GM23248 (cell line): Measurements from ENCODE around the gene KCND3. TPM values are rescaled to one million over a fixed set of nuclear protein-coding genes. Genes with fewer than 3 reads are reported as not detected.

Experiments used
- DNase-seq: peaks from one replicate; pipeline ENCODE4 v3.0.0-alpha.2; 2015
- H2AFZ ChIP-seq: fragments of 200-600 bp; sonication (generic); 2 replicates; pipeline ENCODE4 v1.6.1; 2016; ENCODE audit warnings: antibody characterized with exemption
- H3F3A ChIP-seq: fragments of 200-600 bp; sonication (generic); 2 replicates; pipeline ENCODE4 v1.6.1; 2016; ENCODE audit warnings: mild to moderate bottlenecking, antibody characterized with exemption, mixed run types; ENCODE audit not compliant: insufficient read depth
- H3K27ac ChIP-seq: fragments of 200-600 bp; sonication (generic); 2 replicates; pipeline ENCODE4 v1.5.1; 2016; ENCODE audit warnings: mild to moderate bottlenecking
- H3K27me3 ChIP-seq: fragments of 200-600 bp; sonication (generic); replicated peaks from 2 replicates; pipeline ENCODE4 v1.6.1; 2016; ENCODE audit warnings: mild to moderate bottlenecking; ENCODE audit not compliant: insufficient read depth
- H3K36me3 ChIP-seq: fragments of 200-600 bp; sonication (generic); 2 replicates; pipeline ENCODE4 v1.6.1; 2016; ENCODE audit warnings: low read depth, mild to moderate bottlenecking
- H3K4me1 ChIP-seq: fragments of 200-600 bp; sonication (generic); 2 replicates; pipeline ENCODE4 v1.6.1; 2016; ENCODE audit warnings: mild to moderate bottlenecking; ENCODE audit not compliant: insufficient read depth
- H3K4me2 ChIP-seq: fragments of 200-600 bp; sonication (generic); one replicate; pipeline ENCODE4 v1.6.1; 2016; ENCODE audit warnings: mild to moderate bottlenecking; ENCODE audit not compliant: unreplicated experiment
- H3K4me3 ChIP-seq: fragments of 200-600 bp; sonication (generic); 2 replicates; pipeline ENCODE4 v1.5.1; 2016; ENCODE audit warnings: mild to moderate bottlenecking
- H3K79me2 ChIP-seq: fragments of 200-600 bp; sonication (generic); 2 replicates; pipeline ENCODE4 v1.6.1; 2016; ENCODE audit warnings: mild to moderate bottlenecking; ENCODE audit not compliant: insufficient read depth
- H3K9ac ChIP-seq: fragments of 200-600 bp; sonication (generic); 2 replicates; pipeline ENCODE4 v1.6.1; 2016; ENCODE audit warnings: mild to moderate bottlenecking
- H3K9me2 ChIP-seq: fragments of 200-600 bp; sonication (generic); 2 replicates; pipeline ENCODE4 v1.6.1; 2016; ENCODE audit warnings: mixed run types, mild to moderate bottlenecking, moderate library complexity; ENCODE audit not compliant: insufficient read depth
- H3K9me3 ChIP-seq: fragments of 200-600 bp; sonication (generic); one replicate; pipeline ENCODE4 v1.6.1; 2017; ENCODE audit warnings: low read depth
- H4K20me1 ChIP-seq: fragments of 200-600 bp; sonication (generic); 2 replicates; pipeline ENCODE4 v1.6.0; 2016; ENCODE audit not compliant: insufficient read depth
- EZH2 ChIP-seq: fragments of 200-600 bp; sonication (generic); IDR thresholded peaks from 2 replicates; pipeline ENCODE4 v1.6.1; 2018; ENCODE audit warnings: antibody characterized with exemption, mild to moderate bottlenecking; ENCODE audit not compliant: insufficient read depth, poor library complexity, severe bottlenecking
- EZH2phosphoT487 ChIP-seq: fragments of 200-600 bp; sonication (generic); IDR thresholded peaks from 2 replicates; pipeline ENCODE4 v1.6.1; 2018; ENCODE audit warnings: antibody characterized with exemption, moderate library complexity, mild to moderate bottlenecking, low read depth; ENCODE audit not compliant: insufficient read depth
- WGBS, 2 experiments: methylation state at CpG; one replicate each; pipeline ENCODE4 v1.1.6; 2015 to 2017; ENCODE audit warnings: low lambda C conversion rate in 2 of 2, low coverage in 1 of 2; ENCODE audit errors: missing lambda C conversion rate in 2 of 2; 5-methylcytosine and 5-hydroxymethylcytosine counted together
- in situ Hi-C: fragments of 300-500 bp; cut with MboI; formaldehyde crosslinking; loops from 2 replicates; pipeline ENCODE4 v1.15.0; 2020
- polyA plus RNA-seq: library from polyadenylated mRNA; unstranded; fragments of >200 nt; fragmentation: Nextera tagmentation; extraction: Ambion mirVana; gene quantifications from 2 replicates; pipeline ENCODE4 v1.2.1, GENCODE V29; 2016
- total RNA-seq: library from RNA; depleted of rRNA; stranded (reverse); fragments of >200 nt; shearing (Covaris generic); gene quantifications from 2 replicates; pipeline ENCODE4 v1.2.3, GENCODE V29; 2014

Gene KCND3
- total and polyA plus RNA-seq, 2 experiments from 2014 or later = 0.08 to 0.22 TPM

DNA sequence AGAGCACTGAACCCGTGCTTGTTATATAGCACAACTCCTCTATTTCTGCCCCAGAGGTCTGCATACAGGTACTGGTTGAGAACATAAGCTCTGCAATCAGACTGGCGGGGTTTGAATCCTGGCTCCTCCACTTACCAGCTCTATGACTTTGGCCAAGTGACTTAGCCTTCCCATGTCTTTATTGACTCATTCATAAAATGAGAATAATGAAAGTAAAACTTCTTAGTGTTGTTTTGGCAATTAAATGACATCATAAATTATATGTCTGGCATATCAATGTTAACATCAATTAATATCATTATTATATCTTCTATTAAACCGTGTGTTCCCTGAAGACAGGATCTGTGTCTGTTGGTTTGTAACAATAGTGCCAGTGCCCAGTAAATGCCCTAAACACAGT, 254.6 kb downstream of the KCND3 start:
- H4K20me1 ChIP-seq = no peaks in the 10 kb centered on the region
- H3K4me1 ChIP-seq = peaks cover 16% of the 10 kb centered on the region
- no peaks in the 10 kb centered on the region for H3K36me3 ChIP-seq
- no peaks in the 10 kb centered on the region for H3K79me2 ChIP-seq
- DNase-seq = no peak
- no peaks in the 10 kb centered on the region for H3F3A ChIP-seq
- H3K27me3 ChIP-seq = no peaks in the 10 kb centered on the region
- no peaks in the 10 kb centered on the region for H3K9me2 ChIP-seq
- WGBS, 2 experiments = 76 to 80% methylated on average over 3 of the region's 3 CpGs
- H3K27ac ChIP-seq = no peak overlapping the region
- in situ Hi-C loops = no loop called here
- H3K4me3 ChIP-seq = no peak overlapping the region
- no peak overlapping the region for H2AFZ ChIP-seq
- no peak overlapping the region for H3K4me2 ChIP-seq
- H3K9ac ChIP-seq = no peak overlapping the region
- no peaks in the 10 kb centered on the region for H3K9me3 ChIP-seq
- TF ChIP-seq EZH2 (no peak), EZH2phosphoT487 (no peak)

- Histone ChIP-seq H4K20me1 (no peaks in the 10 kb centered on the region), H3K9ac (no peak overlapping the region), H3F3A (no peaks in the 10 kb centered on the region), H3K27ac (no peak overlapping the region), H3K36me3 (no peaks in the 10 kb centered on the region), H3K4me1 (peaks cover 16% of the 10 kb centered on the region), H3K9me3 (no peaks in the 10 kb centered on the region), H2AFZ (no peak overlapping the region), H3K79me2 (no peaks in the 10 kb centered on the region), H3K4me2 (no peak overlapping the region), H3K27me3 (no peaks in the 10 kb centered on the region), H3K4me3 (no peak overlapping the region), H3K9me2 (no peaks in the 10 kb centered on the region)
- TF ChIP-seq EZH2 (no peak), EZH2phosphoT487 (no peak)
- no peak for DNase-seq
- in situ Hi-C loops = no loop called here
- WGBS, 2 experiments = 94 to 96% methylated on average over 3 of the region's 3 CpGs
These were observed 255.0 kb downstream of the KCND3 start for GRCh38 chr1:111734426-111734825.

DNA sequence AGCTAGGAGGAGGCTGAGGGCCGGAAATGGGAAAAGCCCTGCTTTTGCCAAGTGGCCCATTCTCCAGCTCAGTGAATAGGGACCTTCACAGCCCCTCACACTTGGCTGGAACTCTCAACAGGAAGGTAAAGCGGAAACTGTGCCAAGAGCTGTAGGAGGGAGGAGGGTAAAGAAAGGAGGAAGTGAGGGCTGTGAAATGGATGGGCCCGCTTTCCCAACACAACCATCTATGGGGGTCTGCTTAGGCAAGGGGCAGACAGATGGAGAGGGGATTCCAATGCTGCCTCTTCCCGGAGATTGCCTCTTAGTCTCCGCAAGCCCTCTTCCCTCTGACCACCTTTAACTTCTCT, 255.5 kb downstream of the KCND3 start:
- Histone ChIP-seq H3K4me1 (peaks cover 16% of the 10 kb centered on the region), H3K36me3 (no peaks in the 10 kb centered on the region), H2AFZ (0 out of 2 replicates have a peak overlapping the region, but pooled peaks have one; percentile 2), H3K4me2 (peak overlapping the region; percentile 42), H3K27me3 (no peaks in the 10 kb centered on the region), H3F3A (no peaks in the 10 kb centered on the region), H4K20me1 (no peaks in the 10 kb centered on the region), H3K79me2 (no peaks in the 10 kb centered on the region), H3K9me2 (no peaks in the 10 kb centered on the region), H3K9me3 (no peaks in the 10 kb centered on the region), H3K4me3 (no peak overlapping the region), H3K9ac (0 out of 2 replicates have a peak overlapping the region, but pooled peaks have one; percentile 5), H3K27ac (peak overlapping the region; percentile 20; the same call in 1 of the 2 replicates)
- no peak for DNase-seq
- 85 to 88% methylated on average over 5 of the region's 5 CpGs for WGBS, 2 experiments
- no peak for TF ChIP-seq EZH2phosphoT487
- TF ChIP-seq EZH2 = no peak
- in situ Hi-C loops = no loop called here

- peak overlapping the region; percentile 17; the same call in 1 of the 2 replicates for H3K9ac ChIP-seq
- H3K79me2 ChIP-seq = no peaks in the 10 kb centered on the region
- H3K27me3 ChIP-seq = no peaks in the 10 kb centered on the region
- no peak overlapping the region for H3K4me3 ChIP-seq
- 64 to 67% methylated on average over 9 of the region's 9 CpGs for WGBS, 2 experiments
- no peaks in the 10 kb centered on the region for H3K36me3 ChIP-seq
- no peaks in the 10 kb centered on the region for H4K20me1 ChIP-seq
- H3F3A ChIP-seq = no peaks in the 10 kb centered on the region
- no peak for TF ChIP-seq EZH2
- peak; percentile 84 for DNase-seq
- peak overlapping the region; percentile 31 for H3K27ac ChIP-seq
- H3K4me1 ChIP-seq = peaks cover 16% of the 10 kb centered on the region
- H3K9me3 ChIP-seq = no peaks in the 10 kb centered on the region
- H2AFZ ChIP-seq = 0 out of 2 replicates have a peak overlapping the region, but pooled peaks have one; percentile 2
- no peaks in the 10 kb centered on the region for H3K9me2 ChIP-seq
- in situ Hi-C loops = no loop called here
- H3K4me2 ChIP-seq = peak overlapping the region; percentile 42
These were observed 256.1 kb downstream of the KCND3 start for GRCh38 chr1:111733183-111733991.
